ENCODE data around the gene DLG1.

DNA sequence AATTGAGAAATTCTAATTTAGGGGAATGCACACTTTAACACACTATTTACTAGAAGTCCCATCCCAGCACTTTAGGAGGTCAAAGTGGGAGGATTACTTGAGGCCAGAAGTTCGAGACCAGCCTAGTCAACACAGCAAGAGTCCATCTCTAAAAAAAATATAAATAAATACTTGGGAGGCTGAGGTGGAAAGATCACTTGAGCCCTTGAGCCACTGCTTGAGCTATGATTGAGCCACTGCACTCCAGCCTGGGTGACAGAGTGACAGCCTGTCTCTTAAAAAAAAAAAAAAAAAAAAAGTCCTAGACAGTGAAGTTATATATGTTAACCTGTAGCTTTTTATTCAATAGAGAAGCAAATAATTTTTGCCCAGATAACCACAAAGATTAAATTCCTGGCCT, 69.2 kb downstream of the DLG1 start:
- TF ChIP-seq, protein P1, sequence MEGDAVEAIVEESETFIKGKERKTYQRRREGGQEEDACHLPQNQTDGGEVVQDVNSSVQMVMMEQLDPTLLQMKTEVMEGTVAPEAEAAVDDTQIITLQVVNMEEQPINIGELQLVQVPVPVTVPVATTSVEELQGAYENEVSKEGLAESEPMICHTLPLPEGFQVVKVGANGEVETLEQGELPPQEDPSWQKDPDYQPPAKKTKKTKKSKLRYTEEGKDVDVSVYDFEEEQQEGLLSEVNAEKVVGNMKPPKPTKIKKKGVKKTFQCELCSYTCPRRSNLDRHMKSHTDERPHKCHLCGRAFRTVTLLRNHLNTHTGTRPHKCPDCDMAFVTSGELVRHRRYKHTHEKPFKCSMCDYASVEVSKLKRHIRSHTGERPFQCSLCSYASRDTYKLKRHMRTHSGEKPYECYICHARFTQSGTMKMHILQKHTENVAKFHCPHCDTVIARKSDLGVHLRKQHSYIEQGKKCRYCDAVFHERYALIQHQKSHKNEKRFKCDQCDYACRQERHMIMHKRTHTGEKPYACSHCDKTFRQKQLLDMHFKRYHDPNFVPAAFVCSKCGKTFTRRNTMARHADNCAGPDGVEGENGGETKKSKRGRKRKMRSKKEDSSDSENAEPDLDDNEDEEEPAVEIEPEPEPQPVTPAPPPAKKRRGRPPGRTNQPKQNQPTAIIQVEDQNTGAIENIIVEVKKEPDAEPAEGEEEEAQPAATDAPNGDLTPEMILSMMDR (IDR thresholded peaks at IDR 0.05) = no peak
- TF ChIP-seq POLR2A (IDR thresholded peaks at IDR 0.05) = no peak
